ENCODE results near the gene TSEN54.
A peak's percentile ranks its signal among the peaks of the same experiment; 100 is the strongest.

The TSEN54 gene

GRCh38 chr17:75521951-75522727 lies 5.8 kb downstream of the TSEN54 start:
- DNase-seq: no peak

DNA sequence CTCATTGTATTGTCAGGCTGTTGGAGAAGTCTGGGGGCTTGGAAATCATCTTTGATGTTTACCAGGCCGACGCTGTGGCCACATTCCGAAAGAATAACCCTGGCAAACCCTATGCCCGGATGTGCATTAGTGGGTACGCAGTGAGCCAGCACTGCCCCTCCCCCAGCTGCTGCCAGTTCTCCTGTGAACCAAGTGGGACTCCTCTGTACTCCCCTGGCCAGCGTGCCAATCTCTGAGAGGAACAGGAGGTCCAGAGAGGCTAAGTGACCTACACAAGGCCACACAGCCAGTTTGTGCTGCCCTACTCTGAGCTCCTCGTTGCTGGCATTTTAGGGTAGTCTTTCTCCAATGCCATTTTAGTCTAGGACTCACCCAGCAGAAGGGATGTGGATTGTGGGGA lies 7.3 kb downstream of the TSEN54 start:
- no peak for DNase-seq

- DNase-seq: no peak
Observed at GRCh38 chr17:75524269-75524969, 8.1 kb downstream of the TSEN54 start.

DNA sequence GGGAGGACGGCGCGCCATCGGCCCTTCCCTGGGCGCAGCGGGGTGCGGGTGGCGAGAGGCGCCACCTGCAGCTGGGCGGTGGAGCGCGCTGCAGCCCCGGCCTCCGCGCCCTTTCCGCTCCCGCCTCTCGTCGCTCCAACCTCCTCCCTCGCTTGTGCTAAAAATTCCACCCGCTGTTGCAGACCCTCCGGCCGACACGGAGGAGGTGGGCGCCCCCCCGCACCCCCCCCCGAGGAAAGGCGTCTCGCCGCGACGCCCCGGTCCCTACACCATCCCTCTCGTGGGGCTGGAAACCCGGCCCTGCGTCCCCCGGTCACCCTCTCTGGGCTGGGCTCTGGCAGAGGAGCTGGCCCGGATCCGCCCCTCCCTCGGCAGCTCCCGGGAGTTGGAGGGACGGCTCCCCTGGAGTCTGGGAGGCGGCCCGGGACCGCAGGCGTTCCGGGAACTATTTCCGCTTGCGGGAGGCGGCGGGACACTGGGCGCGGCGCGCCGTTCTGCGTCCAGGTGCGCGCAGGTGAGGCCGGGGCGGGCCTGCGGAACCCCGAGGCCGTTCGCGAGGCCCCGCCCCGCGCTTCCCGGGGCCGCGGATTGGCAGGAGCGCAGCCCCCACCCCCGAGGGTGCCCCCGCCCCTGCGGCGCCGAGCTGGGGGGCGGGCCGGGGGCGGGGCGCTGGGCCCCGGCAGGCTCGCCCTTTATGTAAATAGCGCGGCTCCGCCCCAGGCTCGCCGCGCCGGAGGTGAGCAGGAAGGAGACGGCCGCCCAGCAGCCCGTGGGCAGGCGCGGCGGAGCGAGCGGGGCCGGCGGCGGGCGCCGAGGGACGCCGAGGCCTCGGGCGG lies 8.9 kb downstream of the TSEN54 start, which contains the start of gene LLGL2:
LLGL2 (plus strand) TSS at position 728 of the 836 bp plus-strand sequence. CDS start 17,730 bp downstream, outside the sequence.
- DNase-seq: peak; percentile 80 to 97

- DNase-seq: no peak
Observed at GRCh38 chr17:75525806-75526554, 9.7 kb downstream of the TSEN54 start.

DNA sequence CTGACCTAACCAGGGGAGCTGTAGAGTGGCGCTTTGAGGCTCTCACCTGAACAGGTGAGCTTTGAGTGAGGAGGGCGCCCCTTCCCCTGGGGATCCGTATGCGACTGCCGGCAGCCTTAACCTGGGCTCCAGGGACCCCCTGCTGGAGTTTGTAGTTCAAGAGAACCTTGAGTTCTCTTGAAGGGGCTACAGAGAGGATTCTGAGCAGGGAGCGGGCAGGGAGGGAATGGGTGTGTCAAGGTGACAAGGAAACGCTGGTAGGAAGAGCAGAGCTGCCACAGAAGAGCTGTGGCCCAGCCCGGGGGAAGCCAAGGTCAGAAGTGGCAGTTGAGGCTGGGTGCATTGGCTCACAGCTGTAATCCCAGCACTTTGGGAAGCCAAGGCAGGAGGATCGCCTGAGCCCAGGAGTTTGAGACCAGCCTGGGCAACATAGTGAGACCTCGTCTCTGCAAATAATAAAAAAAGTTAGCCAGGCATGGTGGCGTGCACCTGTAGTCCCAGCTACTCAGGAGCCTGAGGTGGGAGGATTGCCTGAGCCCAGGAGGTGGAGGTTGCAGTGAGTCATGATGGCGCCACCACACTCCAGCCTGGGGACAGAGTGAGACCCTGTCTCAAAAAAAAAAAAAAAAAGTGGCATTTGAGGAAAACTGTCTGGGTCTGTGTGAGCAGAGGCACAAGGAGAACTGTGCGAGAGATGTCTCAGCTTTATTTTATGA lies 10.4 kb downstream of the TSEN54 start:
- DNase-seq: no peak

DNA sequence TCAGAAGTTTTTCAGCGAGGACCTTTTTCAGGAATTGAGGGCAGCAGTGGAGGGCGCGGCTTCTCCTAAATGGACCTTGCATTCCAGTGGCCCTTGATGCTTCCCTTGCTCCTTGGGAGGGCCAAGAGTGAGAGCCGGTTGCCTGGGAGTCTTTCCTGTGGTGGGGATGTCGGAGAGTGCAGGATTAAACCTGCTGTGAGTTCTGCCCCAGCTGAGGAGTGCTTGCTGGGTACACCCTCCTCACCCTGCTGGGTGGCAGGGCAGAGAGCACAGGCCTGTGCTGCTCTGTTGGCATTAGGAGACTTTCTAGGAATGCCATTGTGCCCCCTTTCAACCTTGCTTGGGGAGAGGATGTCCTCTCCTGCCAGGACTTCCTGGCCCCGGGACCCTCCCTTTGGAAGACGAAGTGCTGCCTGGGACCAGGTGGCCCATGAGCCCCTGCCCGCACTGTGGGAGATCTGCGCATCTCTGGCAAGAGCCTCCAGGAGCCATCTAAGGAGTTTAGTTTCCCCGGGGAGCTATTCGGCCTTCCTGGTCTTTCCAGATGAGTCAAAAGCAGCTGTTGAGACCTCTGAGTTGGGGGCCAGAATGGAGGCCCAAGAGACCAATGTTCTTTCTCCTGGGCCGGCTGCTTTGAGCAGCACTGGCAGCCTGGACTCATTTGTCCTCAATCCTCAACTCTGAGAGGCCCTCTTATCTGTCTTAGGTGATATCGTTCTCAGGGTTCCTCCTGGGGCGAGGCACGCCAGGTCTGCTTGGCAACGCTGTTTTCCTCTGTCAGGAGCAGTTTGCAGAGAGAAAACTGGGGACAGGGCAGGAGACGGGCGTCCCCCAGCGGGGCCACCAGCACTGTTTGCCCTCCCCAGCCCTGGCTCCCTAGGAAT lies 14.8 kb downstream of the TSEN54 start:
- DNase-seq: no peak

- DNase-seq: no peak
Observed at GRCh38 chr17:75531721-75532072, 15.4 kb downstream of the TSEN54 start.

DNA sequence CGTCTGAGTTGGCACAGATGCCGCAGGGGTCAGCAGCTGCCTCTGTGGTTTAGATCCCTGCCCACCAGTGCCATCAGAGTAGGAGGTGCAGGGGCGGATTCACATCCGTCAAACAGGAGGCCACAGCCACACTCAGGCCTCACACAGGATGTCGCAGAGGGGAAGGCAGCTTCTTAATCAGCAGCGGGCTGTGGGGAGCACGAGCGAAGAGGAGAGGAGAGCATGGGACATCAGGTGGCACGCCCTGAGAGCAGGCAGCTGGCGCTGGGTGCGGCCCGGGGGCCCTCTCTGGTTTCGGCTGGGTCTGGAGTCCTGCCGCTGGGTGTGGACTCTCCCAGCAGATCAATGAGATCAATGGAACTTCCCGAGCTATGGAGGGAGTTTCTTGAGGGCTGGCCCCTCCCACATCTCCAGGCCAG lies 18.8 kb downstream of the TSEN54 start:
- no peak for DNase-seq

DNA sequence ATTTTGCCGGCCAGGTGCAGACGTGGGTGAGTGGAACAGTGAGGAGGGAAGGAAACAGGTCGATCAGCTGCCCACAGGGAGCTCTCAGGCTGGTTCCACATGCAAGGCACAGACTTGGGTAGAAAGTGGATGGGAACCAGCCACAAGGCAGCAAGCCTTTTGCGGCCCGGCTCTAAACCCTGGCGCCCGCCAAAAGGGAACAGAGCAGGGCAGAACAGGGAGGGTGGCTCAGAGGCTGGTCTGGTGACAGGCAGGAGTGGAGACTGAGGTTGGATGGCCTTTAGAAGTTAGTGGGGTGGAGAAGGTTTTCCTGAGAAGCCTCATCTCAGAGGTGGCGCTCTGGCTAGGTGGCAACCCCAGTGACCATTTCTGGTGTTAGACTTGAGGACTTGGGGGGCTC lies 19.5 kb downstream of the TSEN54 start:
- no peak for DNase-seq

GRCh38 chr17:75536366-75536765 lies 20.0 kb downstream of the TSEN54 start:
- no peak for DNase-seq

GRCh38 chr17:75539967-75540729 lies 23.8 kb downstream of the TSEN54 start:
- no peak for DNase-seq

GRCh38 chr17:75540923-75541503 lies 24.7 kb downstream of the TSEN54 start:
- DNase-seq: no peak

- DNase-seq: no peak
Observed at GRCh38 chr17:75542229-75542628, 25.9 kb downstream of the TSEN54 start.

DNA sequence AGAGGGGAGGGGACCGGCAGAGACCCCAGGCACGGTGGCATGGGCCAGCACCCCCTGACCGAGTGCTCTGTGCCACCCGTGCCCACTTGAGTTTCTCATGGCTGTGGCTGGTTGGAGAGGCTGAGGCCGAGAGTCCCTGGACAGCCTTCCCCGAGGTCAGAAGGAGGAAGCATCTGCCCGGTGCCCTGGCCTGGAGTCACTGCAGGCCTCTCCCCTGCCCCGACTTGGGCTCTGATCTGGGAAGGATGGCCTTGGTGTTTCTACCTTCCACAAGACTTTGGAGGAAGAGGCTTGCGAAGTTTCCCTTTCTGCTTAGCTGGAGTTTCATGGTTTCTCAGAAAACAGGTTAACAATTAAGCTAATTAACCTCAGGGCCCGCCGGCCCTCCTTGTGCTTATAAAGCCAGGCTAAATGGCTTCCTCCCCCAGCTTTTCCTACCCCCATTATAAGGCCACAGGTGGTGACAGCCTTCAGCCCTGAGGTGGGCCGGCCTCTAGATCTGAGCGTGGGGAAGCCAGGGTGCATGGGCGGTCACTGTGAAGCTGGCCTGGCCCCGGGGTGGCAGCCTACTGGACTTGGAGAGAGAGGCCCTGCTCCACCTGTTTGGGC lies 26.5 kb downstream of the TSEN54 start:
- DNase-seq: no peak

DNA sequence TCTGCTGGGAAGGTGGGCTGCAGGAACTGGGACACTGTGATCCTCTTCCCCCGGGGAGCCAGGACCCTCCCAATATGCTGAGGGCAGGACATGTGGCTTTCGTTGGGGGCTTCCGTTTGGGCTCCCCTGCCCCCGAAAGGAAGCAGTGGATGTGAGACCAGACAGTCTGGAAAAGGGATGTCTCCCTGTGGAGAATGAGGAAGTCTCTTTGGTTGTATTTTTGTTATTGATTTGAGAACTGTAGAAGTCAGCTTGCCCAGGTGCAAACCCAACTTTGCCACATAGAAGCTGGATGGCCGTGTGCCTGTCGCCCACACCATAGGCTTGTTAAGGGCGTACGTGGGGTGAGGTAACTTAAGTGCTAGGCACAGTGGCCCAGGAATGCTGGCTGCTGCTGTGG lies 27.9 kb downstream of the TSEN54 start:
- DNase-seq: no peak

DNA sequence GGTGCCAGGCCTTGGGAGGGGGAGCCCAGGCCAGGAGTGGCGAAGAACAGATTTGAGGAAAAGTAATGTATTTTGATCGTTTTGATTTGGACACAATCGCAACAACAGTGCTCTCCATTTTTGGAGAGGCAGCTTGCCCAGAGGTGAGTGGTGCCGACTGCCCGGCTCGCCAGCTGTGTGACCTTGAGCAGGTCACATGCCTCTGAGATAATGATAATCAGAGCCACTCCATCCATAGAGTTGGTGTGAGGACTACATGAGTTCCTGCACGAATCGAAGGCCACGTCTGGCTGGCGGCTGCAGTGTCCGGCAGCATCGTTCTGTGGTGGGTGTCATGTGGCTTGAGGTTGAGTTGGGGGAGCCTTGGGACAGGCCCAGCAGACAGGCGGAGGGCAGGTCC lies 29.9 kb downstream of the TSEN54 start:
- DNase-seq: no peak

DNA sequence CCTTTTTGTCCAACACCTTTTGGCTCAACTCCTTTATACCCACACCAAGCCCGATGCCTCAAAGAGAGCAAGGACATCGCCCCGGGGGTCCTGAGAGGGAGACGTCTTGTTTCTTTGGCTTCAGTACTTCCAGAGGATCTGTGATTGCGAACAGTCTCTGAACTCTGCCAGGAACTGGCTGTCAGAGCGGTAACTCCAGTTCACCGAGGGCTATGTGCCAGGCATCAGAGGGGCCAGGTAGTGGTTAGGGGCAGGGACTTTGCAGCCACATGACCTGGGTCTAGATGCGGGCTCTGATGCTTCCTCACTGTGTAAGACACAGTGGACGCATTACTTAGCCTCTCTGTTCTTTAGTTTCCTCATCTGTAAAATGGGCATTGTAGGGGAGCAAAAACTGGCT lies 30.8 kb downstream of the TSEN54 start:
- DNase-seq: no peak

DNA sequence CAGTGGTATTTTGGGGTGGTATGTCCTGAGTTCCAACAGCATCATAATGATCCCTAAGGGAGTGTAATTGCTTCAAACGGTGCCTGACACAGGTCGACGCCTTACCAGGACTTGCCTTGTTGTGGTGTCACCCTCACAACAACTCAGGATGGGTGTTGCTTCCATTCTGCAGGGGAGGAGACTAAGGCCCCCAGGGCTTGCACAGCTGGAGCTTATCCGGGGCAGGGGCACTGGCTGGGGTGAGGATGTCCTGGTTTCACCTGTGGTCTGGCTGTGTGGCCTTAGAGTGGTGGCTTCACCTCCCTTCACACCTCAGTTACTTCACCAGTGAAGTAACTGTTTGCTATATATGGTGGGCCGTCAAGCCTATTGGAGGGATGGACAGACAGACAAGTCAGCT lies 32.5 kb downstream of the TSEN54 start:
- no peak for DNase-seq

Measured in NCI-H187 (cell line).